ENCODE results near the gene DNAJC6.
"Not testable (repeated sequence)": the region's sequence is repeated elsewhere in the genome, so short reads cannot be mapped to it uniquely, and the experiment has no call there.

The DNAJC6 gene

GRCh38 chr1:65309304-65310077, at the start of gene DNAJC6:
TSS of gene DNAJC6 (plus strand) at chr1:65309543. CDS start at chr1:65309746, 203 bp downstream.
- peak; percentile 32 for DNase-seq (ENCODE audit: low read depth)

DNA sequence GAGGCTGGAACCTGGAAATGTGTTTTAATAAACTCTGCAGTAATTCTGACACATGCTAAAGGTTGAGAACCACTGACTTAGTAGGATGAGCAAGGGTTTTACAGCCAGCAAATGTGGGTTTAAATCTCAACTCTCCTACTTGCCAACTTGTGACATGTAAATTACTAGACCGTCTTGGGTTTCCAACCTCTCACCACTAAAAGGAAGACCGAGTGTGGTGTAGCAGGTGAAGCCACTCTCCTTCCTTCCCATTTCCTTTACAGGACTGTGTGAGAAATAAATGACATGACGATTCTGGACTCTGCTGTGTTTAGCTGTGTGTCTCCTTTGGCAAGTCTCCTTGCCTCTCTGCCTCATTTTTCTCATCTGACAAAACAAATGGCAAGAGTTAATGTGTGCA, 49.5 kb upstream of the DNAJC6 start:
- no peak for DNase-seq (ENCODE audit: low read depth)

DNA sequence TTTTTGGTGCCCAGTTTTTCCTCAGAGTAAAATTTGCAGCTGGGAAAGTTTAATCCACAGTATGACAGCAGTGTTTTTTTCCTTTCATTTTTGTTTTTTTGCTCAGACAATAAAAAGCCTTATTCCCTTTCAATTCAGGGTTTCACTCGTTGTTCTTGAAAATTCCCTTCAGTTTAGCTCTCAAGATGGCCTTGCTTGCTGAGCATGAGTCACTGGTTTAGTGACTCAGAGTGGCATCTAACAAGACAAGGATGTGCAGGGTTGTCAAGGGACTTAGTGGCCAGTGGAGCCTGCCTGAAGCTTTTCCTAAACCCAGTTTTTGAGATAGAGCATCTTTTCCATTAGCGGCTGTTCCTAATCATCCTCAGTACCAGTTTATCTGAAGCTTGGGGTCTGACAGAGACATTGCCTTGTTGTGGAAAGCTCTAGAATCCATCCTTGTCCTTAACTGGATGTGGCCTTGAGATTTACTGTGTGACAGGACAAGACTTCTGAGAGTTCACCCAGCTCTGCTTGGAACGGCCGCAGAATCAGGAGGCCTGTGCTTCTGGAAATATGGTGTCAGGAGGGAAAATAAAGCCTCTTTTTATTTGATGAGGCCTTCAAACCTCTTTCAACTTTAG, 48.4 kb upstream of the DNAJC6 start:
- DNase-seq (ENCODE audit: low read depth), result peak; percentile 27

GRCh38 chr1:65263286-65263685, 46.1 kb upstream of the DNAJC6 start:
- DNase-seq (ENCODE audit: low read depth), result no peak

- peak; percentile 17 for DNase-seq (ENCODE audit: low read depth)
Observed at GRCh38 chr1:65264197-65264929, 45.0 kb upstream of the DNAJC6 start.

- no peak for DNase-seq (ENCODE audit: low read depth)
Observed at GRCh38 chr1:65265296-65265650, 44.1 kb upstream of the DNAJC6 start.

DNA sequence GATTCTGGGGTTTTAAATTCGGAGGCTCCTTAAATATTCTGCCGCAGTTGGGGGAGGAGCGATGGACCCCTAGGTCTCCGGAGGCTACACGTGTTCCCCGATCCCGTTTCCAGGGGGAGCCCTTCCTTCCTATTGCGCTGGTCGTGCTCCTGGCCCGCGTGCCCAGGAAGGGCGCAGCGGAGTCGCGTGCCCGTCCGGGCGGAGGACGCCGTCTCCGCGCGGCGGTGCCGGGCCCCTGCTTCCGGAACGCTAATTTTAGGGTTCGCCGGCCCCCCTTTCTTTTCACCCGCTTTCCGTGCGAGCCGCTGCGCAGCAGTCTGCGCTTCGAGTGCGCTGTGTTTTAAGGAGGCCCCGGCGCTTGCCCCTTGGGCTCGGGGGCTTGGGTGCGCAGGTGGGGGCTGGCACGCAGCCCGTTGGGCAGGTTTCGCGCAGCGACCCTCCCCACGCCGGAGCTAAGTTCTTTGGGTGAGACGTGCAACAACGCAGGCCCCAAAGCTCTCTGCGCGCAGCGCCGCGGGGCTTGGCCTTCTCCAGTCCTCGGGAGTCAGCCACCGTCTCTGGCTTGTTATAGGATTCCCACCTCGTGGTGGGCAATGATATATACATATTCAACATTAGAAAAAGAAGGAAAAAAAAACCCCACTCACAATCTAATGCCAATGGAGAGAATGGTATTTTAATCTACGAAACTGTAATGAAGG, 43.5 kb upstream of the DNAJC6 start:
- DNase-seq (ENCODE audit: low read depth), result peak; percentile 13

DNA sequence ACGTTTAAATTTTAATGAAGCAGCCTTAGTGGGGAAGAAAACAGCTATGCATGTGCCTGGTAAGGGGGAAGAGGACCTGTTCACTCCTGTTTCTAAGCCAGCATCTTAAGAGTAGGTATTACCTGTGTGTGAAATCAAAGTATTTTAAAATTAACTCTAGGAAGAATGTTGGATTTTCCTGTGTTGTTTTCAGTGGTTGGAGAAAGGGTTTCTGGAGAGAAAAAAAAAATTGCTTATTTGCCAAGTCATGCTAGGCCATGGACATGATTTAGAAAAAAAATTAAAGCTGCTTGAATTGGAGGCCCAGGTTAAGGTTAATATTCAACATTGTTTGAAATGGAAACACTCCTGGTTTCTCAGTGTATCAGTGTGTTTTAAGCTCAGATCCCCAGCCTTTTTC, 42.9 kb upstream of the DNAJC6 start:
- no peak for DNase-seq (ENCODE audit: low read depth)

DNA sequence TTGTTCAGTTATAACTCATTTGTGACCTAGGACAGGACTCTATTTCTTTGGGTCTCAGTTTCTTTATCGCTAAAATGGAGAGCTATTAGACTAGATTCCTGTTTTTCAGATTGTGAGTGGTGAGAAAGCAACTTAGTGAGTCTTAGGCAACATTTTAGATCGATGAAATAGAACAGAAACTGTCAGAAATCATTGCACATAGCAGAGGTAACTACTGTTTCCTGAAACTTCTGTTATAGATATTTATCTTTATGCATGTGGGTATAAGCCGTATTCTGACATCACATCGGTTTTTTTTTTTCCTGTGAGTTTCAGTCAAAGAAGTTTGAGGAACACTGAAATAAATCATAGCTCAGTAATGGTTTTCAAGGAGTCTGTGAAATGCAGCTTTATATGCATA, 42.1 kb upstream of the DNAJC6 start:
- no peak for DNase-seq (ENCODE audit: low read depth)

DNA sequence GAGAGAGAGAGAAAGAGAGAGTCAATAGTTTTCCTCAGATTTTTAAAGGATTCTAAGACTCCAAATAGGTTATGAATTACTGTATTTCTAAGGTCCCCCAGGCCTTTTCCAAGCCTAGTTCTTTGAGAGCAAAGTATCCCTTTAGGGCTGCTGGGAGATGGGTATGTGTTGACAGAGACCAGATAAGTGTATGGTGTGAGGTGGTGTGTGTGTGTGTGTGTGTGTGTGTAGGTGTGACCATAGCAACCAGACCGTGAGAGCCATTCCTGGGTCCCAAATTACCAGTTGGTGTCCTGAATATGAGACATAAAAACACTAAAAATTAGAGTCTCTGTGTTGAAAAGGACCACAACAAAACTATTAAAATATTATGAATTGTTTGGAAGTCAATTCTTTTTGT, 41.7 kb upstream of the DNAJC6 start:
- no peak for DNase-seq (ENCODE audit: low read depth)

DNA sequence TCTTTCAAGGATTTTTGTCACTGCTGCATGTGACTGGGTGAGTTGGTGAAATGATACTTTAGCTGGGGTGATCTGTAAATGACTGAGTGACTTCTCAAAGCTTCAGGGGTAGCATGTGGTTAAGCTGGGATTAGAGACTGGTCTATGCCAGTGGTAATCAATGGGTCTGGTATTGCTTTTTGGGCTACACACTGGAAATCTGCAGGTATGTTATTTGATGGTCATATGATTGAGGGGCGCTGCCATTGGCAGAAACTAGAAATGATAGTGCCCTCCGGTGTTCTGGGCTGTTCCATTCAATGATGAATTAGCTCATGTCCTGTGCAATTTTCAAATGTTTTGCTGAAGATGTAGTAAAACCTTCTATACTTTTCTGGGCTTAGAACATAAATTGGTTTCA, 39.7 kb upstream of the DNAJC6 start:
- no peak for DNase-seq (ENCODE audit: low read depth)

DNA sequence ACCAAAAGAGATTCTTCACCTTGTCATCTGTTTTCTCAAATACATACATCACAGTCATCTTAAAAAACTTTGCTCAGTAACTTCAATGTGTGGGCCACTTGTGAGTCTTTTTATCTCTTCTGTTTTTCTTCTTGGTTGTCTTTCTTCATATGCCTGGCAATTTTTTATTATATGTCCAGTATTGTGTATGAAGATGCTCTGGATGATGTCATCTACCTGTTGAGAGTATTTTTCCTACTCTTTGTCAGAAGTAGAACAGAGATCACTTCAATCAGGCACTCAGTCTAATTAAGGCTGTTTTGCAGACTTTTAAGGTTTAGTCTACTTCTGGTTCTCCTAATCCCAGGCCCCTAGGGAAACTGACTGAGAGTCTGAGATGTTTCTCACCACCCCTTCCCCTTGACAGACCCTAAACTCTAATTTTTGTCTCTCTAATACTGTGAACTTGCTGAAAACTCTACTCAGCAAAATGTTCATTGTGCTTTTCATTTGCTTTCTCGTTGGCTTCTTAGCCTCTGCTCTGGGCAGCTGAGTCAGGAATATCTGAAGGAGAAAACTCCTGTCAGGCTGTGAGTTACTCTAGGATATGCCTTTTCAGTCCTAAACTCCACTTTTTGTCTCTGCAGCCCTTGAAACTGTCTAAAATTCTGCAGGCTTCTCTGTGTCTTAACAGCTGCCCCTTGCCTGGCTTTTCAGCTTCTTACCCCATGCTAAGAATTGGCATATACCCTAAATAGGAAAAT, 33.0 kb upstream of the DNAJC6 start:
- no peak for DNase-seq (ENCODE audit: low read depth)

GRCh38 chr1:65277605-65278347, 31.6 kb upstream of the DNAJC6 start:
- DNase-seq (ENCODE audit: low read depth), result no peak

DNA sequence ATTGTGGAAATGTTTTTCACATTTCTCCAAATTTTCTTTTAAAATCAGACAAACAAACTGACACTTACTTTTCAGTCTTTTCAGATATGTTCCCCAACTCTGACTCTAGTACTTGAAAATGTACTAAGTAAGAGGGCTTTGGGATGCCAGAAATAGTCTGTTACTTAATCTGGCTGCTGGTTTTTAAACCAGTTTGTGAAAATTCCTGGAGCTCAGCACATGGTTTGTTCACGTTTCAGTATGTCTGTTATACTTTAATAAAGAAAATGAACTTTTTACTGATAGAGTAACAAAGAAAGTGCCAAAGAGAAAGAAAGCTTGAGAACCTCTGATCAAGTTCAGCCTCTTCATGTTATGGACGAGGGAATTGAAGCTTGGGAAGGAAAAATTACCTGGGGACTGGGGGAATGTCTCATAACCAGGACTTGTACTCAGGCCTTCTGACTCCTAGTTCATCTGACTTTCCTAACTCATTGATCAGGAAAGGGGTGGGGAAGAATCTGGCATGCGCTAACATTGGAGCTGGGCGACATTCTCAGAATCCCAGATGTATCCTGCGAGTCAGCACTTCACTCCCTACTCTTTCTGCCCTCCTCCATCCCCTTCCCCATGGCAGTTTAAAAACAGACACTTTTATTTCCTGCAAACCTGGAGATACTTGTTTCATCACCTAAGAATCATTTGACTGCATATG, 30.8 kb upstream of the DNAJC6 start:
- no peak for DNase-seq (ENCODE audit: low read depth)

DNA sequence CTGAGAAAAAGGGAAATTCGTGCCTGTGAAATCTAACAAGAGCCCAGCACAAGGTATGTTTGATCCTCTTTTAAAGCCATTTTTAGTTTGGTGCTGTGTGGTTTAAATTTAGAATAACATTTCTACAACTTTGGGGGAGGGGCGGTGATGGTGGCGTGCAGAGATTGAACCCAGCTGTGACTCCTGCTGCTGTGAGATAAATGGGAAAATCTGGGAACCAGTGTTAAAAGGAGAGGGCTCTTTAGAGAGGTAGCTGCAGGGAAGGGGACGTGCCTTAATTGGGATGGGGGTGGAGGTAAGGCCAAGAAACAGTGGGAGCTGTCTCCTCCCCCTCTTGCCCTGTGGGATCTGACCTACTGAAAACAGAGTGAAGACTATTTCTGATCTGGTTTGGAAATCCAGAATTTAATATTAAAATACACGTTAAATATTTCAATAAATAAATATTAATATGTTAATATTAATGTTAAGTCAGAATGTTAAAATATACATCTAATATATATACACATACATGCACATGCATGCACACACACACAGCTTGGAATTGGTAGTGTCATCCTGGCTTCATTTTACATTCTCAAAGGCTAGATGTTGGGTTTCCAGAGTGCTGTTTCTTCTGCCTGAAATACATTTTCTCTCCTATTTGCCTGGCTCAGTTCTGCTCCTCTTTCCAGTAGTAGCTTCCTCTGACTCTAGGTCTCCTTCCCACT, 30.1 kb upstream of the DNAJC6 start:
- no peak for DNase-seq (ENCODE audit: low read depth)

DNA sequence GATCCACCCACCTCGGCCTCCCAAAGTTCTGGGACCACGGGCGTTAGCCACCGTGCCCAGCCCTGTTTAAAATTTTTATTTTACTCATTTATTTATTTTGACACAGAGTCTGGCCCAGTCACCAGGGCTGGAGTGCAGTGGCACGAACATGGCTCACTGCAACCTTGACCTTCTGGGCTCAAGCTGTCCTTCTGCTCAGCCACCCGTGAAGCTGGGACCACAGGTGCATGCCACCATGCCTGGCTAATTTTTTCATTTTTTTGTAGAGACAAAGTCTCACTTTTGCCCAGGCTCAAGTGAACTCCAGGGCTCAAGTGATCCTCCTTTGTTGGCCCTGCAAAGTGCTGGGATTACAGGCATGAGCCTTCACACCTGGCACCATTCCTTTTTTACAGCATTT, 27.5 kb upstream of the DNAJC6 start:
- DNase-seq (ENCODE audit: low read depth), result no peak

- no peak for DNase-seq (ENCODE audit: low read depth)
Observed at GRCh38 chr1:65284229-65284628, 25.1 kb upstream of the DNAJC6 start.

- no peak for DNase-seq (ENCODE audit: low read depth)
Observed at GRCh38 chr1:65289449-65289848, 19.9 kb upstream of the DNAJC6 start.

- not testable (repeated sequence) for DNase-seq (ENCODE audit: low read depth)
Observed at GRCh38 chr1:65291818-65292217, 17.5 kb upstream of the DNAJC6 start.

All from fibroblast of the conjunctiva (primary cell).